ENCODE results near the gene EXOC4. TPM values are rescaled to one million over a fixed set of nuclear protein-coding genes. Genes with fewer than 3 reads are reported as not detected.

Gene EXOC4
- total RNA-seq, 1 donor from 2014 or later, result 84.0 TPM

GRCh38 chr7:134113655-134114054 lies 860.8 kb downstream of the EXOC4 start:
- FAIRE-seq (no peak), DNase-seq (ENCODE audit: low read depth) (no peak)
- Histone ChIP-seq H3K36me3 (ENCODE audit: control insufficient read depth, insufficient read depth, low read length) (no peaks in the 10 kb centered on the region), H3K27me3 (ENCODE audit: control insufficient read depth, insufficient read depth, low read length) (no peaks in the 10 kb centered on the region), H3K4me3 (ENCODE audit: low read depth, low read length) (no peak overlapping the region)
- TF ChIP-seq CTCF (IDR thresholded peaks at IDR 0.05; ENCODE audit: insufficient read depth, low read length, severe bottlenecking), result no peak

- DNase-seq (ENCODE audit: low read depth) (no peak), FAIRE-seq (no peak)
- TF ChIP-seq CTCF (IDR thresholded peaks at IDR 0.05; ENCODE audit: insufficient read depth, low read length, severe bottlenecking), result no peak
- no peaks in the 10 kb centered on the region for H3K27me3 ChIP-seq (ENCODE audit: control insufficient read depth, insufficient read depth, low read length)
- no peak overlapping the region for H3K4me3 ChIP-seq (ENCODE audit: low read depth, low read length)
- H3K36me3 ChIP-seq (ENCODE audit: control insufficient read depth, insufficient read depth, low read length), result no peaks in the 10 kb centered on the region
Measured at GRCh38 chr7:134114992-134115391, 862.1 kb downstream of the EXOC4 start.

Other genes with a start within 250 kb of the EXOC4 start
- 62.1 and 99.5 TPM in 2 replicates for gene CHCHD3, start 171.0 kb upstream of the EXOC4 start, total RNA-seq